ENCODE measurements around the gene ELL3.

ELL3 gene

DNA sequence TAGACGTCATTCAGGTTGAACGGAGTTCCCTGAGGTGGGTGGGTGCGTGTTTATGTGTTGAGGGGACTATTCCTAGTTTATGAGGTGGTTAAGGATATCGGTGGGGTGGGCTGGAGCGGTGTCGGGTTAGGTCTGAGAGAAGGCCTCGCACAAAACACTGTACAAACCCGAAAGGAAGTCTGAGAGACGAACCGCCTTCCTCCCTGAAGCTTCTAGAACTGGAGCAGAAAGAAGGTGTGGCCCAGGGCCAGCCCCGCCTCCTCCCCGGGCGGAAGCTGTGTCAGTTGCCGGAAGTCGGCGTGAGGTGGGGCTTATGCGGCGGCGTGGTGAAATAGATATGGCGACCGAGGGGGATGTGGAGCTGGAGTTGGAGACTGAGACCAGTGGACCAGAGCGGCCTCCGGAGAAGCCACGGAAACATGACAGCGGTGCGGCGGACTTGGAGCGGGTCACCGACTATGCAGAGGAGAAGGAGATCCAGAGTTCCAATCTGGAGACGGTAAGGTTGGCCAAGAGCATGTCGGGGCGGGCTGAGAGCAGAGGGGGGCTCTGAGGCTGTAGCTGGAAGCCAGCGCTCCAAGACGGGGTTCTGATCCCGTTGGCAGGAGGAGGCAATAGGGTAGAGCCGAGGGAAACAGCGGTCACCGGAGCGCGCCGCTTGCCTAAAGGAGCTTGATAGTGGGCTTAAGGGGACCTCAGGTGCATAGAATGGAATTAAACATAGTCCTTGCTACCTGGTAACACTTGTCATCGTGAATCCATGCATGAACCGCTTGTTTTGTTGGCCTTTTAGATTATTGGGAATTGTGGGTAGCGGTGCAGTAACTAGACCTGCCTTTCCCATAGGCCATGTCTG lies 23.7 kb upstream of the ELL3 start, which contains the start of gene HYPK:
TSS of gene HYPK (plus strand) at position 314 of the 856 bp plus-strand sequence. CDS start at position 338, 24 bp downstream.
- Histone ChIP-seq H3K27me3 (ENCODE audit: control insufficient read depth, insufficient read depth, low read length) (no peaks in the 10 kb centered on the region), H3K4me3 (ENCODE audit: low read depth, low read length) (peak within 1 kb of the TSS; percentile 92), H3K9me3 (ENCODE audit: control insufficient read depth, insufficient read depth, low read depth, low read length) (no peaks in the 10 kb centered on the region), H3K27ac (ENCODE audit: low read depth, low read length) (peak within 1 kb of the TSS; percentile 48; the same call in 1 of the 2 replicates), H3K4me1 (ENCODE audit: control insufficient read depth, insufficient read depth, low read length) (peaks cover 26% of the 10 kb centered on the region), H3K9ac (ENCODE audit: low read length) (peak within 1 kb of the TSS; percentile 83), H3K36me3 (ENCODE audit: control insufficient read depth, insufficient read depth, low read length) (peaks cover 66% of the 10 kb centered on the region)

DNA sequence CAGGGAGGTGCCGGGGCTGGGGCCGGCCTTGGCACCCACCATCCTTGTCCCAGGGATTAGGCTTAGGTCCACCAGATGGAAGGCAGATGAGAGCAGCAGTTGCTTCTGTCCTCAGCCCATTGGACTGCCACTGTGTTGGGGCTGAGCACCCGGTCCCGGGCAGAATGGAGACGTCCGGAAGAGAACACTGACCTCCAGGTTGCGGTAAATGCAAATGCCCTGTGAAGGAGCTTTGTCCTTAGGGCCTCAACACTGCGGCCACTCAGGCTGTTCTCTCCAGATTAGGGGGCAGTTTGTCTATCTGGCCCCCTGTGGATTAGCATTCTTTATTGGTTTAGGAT lies 23.1 kb upstream of the ELL3 start, which contains the start of gene SERINC4:
TSS of gene SERINC4 (minus strand) at position 276 of the 341 bp plus-strand sequence. CDS start at position 42, 234 bp downstream.
- H3K9ac ChIP-seq (ENCODE audit: low read length): peak within 1 kb of the TSS; percentile 83
- H3K4me3 ChIP-seq (ENCODE audit: low read depth, low read length): peak within 1 kb of the TSS; percentile 92
- H3K27ac ChIP-seq (ENCODE audit: low read depth, low read length): peak within 1 kb of the TSS; percentile 48; the same call in 1 of the 2 replicates
- no peaks in the 10 kb centered on the region for H3K9me3 ChIP-seq (ENCODE audit: control insufficient read depth, insufficient read depth, low read depth, low read length)
- no peaks in the 10 kb centered on the region for H3K27me3 ChIP-seq (ENCODE audit: control insufficient read depth, insufficient read depth, low read length)
- peaks cover 66% of the 10 kb centered on the region for H3K36me3 ChIP-seq (ENCODE audit: control insufficient read depth, insufficient read depth, low read length)
- H3K4me1 ChIP-seq (ENCODE audit: control insufficient read depth, insufficient read depth, low read length): peaks cover 32% of the 10 kb centered on the region

DNA sequence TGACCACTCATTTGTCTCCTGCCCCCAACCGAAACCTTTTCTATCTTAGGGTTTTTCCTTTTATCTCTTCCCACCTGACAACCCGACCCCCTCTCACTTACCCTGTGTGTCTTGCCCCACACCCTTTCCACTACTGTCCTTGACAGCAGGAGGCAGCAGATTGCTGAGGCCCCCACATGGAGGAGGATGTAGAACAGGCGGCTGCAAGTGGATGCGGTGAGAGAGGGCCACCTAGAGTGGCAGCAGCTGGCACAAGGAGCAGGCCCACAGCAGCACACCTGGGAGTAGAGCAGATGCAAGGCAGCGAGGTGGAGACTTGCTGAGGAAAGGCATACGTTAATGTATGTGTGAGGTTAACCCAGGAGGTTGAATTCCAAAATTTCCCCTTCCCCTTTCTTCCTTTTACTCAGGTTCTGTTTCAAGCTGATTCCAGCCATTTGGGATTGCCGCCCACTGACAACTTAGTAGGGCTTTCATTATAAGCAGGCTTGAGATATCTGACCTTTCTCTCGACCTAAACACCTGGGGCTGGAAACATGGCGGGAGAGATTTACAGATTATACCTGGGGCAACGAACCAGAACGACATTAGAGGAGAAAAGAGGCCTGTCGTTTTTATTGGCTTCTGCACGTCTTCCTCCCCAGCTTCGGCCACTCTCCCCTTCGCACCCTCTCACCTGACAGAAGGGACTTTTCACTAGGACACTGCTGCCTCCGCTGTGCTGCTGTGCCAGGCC lies 22.6 kb upstream of the ELL3 start:
- H3K9ac ChIP-seq (ENCODE audit: low read length): peak overlapping the region; percentile 48
- no peaks in the 10 kb centered on the region for H3K27me3 ChIP-seq (ENCODE audit: control insufficient read depth, insufficient read depth, low read length)
- no peaks in the 10 kb centered on the region for H3K9me3 ChIP-seq (ENCODE audit: control insufficient read depth, insufficient read depth, low read depth, low read length)
- H3K4me3 ChIP-seq (ENCODE audit: low read depth, low read length): no peak overlapping the region
- peaks cover 66% of the 10 kb centered on the region for H3K36me3 ChIP-seq (ENCODE audit: control insufficient read depth, insufficient read depth, low read length)
- peaks cover 38% of the 10 kb centered on the region for H3K4me1 ChIP-seq (ENCODE audit: control insufficient read depth, insufficient read depth, low read length)
- peak overlapping the region; percentile 48; the same call in 1 of the 2 replicates for H3K27ac ChIP-seq (ENCODE audit: low read depth, low read length)

DNA sequence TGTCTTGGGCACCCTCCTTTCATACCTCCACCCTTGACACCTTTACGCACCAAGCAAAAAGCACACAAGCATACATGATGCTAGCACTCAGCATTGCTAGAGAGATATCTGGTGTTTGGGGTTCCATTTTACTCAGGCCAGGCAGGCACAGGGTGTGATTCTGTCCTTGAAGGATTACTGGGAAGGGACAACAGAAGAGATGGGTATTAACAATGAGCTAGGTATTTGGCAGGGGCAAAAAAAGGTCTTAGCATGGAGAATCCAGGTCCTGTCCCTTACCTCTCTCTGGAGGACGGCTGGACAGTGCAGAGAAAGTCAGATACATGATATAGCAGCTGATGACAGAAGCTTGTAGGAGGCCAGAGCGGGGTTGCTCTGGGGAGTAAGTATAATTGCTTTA lies 19.8 kb upstream of the ELL3 start:
- no peak overlapping the region for H3K4me3 ChIP-seq (ENCODE audit: low read depth, low read length)
- H3K4me1 ChIP-seq (ENCODE audit: control insufficient read depth, insufficient read depth, low read length): peaks cover 48% of the 10 kb centered on the region
- no peak overlapping the region for H3K27ac ChIP-seq (ENCODE audit: low read depth, low read length)
- H3K36me3 ChIP-seq (ENCODE audit: control insufficient read depth, insufficient read depth, low read length): peaks cover 60% of the 10 kb centered on the region
- no peaks in the 10 kb centered on the region for H3K27me3 ChIP-seq (ENCODE audit: control insufficient read depth, insufficient read depth, low read length)
- no peak overlapping the region for H3K9ac ChIP-seq (ENCODE audit: low read length)
- H3K9me3 ChIP-seq (ENCODE audit: control insufficient read depth, insufficient read depth, low read depth, low read length): no peaks in the 10 kb centered on the region

DNA sequence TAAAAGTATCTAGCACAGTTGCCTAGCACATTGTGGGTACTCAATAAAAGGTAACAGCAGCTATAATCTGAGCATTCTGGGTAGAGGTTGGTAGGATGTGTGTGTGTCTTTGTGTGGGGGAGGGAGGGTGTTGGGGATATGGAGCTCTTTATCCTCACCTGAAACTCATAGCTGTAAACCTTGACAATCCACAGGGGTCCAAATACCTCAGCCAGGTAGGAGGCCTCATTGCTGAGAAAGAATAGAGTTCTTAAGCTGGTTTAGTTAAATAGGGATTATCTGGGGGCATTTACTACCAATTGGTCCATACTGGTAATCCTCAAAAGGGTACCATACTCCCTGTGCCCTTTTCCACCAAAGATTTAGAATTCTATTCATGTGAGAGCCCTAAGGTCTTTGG lies 19.2 kb upstream of the ELL3 start:
- Histone ChIP-seq H3K4me1 (ENCODE audit: control insufficient read depth, insufficient read depth, low read length) (peaks cover 47% of the 10 kb centered on the region), H3K36me3 (ENCODE audit: control insufficient read depth, insufficient read depth, low read length) (peaks cover 58% of the 10 kb centered on the region), H3K9ac (ENCODE audit: low read length) (no peak overlapping the region), H3K27me3 (ENCODE audit: control insufficient read depth, insufficient read depth, low read length) (no peaks in the 10 kb centered on the region), H3K27ac (ENCODE audit: low read depth, low read length) (no peak overlapping the region), H3K4me3 (ENCODE audit: low read depth, low read length) (no peak overlapping the region), H3K9me3 (ENCODE audit: control insufficient read depth, insufficient read depth, low read depth, low read length) (no peaks in the 10 kb centered on the region)

DNA sequence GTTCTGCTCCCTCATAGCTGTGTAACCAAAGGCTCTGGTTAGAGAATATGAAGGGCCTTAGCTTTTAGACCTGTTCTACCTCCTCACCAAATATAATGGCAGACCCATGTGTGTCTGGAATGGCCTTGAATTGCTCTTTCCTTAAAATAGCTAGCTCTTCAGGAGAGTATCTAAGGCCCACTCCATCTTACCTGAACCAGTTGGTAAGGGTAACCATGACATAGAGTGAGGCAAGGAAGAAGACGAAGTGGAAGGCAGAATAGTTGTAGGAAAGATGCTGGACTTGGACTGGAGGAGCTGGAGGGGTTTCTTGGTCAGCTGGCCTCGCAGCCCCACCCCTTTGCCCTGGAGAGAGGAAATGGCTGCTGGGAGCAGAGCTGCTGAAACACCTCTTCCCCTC lies 18.4 kb upstream of the ELL3 start:
- Histone ChIP-seq H3K9me3 (ENCODE audit: control insufficient read depth, insufficient read depth, low read depth, low read length) (no peaks in the 10 kb centered on the region), H3K4me1 (ENCODE audit: control insufficient read depth, insufficient read depth, low read length) (peaks cover 47% of the 10 kb centered on the region), H3K9ac (ENCODE audit: low read length) (no peak overlapping the region), H3K4me3 (ENCODE audit: low read depth, low read length) (no peak overlapping the region), H3K27ac (ENCODE audit: low read depth, low read length) (no peak overlapping the region; the same call in 1 of the 2 replicates), H3K27me3 (ENCODE audit: control insufficient read depth, insufficient read depth, low read length) (no peaks in the 10 kb centered on the region), H3K36me3 (ENCODE audit: control insufficient read depth, insufficient read depth, low read length) (peaks cover 58% of the 10 kb centered on the region)

DNA sequence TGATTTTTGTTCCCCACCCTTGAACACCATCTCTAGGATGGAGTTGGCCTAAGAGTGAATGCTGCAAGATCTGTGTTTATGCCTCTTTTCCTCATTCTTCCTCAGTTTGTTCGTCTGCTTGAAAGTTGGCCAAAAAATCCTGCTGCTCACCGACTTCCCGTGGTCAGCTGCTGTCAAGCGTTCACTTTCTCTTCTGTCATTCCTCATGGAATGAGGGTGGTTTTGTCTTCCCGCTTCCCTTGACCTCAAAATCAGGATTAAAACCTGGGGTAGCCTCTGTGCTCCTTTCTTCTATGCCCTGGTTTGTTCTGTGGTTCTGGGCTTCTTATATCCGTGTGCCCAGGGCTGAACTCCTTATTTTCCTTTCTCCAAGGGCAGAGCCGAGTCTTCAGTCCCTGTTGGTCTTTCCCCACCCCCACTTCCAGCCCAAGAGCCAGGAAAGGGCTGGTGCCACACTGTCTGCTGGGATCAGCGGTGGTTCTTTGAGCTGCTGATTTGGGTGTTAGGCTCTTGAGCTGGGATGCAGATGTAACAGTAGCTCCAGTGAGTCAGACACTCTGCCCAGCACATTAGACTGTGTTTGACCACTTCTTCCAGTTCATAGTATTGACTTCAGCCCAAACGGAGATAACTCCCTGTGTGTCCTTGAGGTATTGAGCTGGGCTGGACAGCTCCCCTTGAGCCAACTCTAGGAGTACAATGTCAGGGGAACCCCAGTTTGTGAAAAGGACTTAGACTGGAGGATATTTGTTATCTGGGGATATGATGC lies 17.7 kb upstream of the ELL3 start:
- H3K36me3 ChIP-seq (ENCODE audit: control insufficient read depth, insufficient read depth, low read length): peaks cover 52% of the 10 kb centered on the region
- H3K9ac ChIP-seq (ENCODE audit: low read length): peak overlapping the region; percentile 7
- H3K4me1 ChIP-seq (ENCODE audit: control insufficient read depth, insufficient read depth, low read length): peaks cover 39% of the 10 kb centered on the region
- H3K4me3 ChIP-seq (ENCODE audit: low read depth, low read length): peak overlapping the region; percentile 16; the same call in 1 of the 2 replicates
- H3K9me3 ChIP-seq (ENCODE audit: control insufficient read depth, insufficient read depth, low read depth, low read length): no peaks in the 10 kb centered on the region
- H3K27ac ChIP-seq (ENCODE audit: low read depth, low read length): no peak overlapping the region; the same call in 1 of the 2 replicates
- no peaks in the 10 kb centered on the region for H3K27me3 ChIP-seq (ENCODE audit: control insufficient read depth, insufficient read depth, low read length)

DNA sequence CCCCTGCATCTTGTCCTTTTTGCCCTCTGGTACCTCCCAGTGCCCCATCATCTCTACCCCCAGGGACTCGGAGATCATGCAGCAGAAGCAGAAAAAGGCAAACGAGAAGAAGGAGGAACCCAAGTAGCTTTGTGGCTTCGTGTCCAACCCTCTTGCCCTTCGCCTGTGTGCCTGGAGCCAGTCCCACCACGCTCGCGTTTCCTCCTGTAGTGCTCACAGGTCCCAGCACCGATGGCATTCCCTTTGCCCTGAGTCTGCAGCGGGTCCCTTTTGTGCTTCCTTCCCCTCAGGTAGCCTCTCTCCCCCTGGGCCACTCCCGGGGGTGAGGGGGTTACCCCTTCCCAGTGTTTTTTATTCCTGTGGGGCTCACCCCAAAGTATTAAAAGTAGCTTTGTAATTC lies 16.9 kb upstream of the ELL3 start:
- H3K4me1 ChIP-seq (ENCODE audit: control insufficient read depth, insufficient read depth, low read length): peaks cover 33% of the 10 kb centered on the region
- H3K36me3 ChIP-seq (ENCODE audit: control insufficient read depth, insufficient read depth, low read length): peaks cover 43% of the 10 kb centered on the region
- H3K4me3 ChIP-seq (ENCODE audit: low read depth, low read length): peak overlapping the region; percentile 83
- no peak overlapping the region for H3K27ac ChIP-seq (ENCODE audit: low read depth, low read length)
- H3K9me3 ChIP-seq (ENCODE audit: control insufficient read depth, insufficient read depth, low read depth, low read length): no peaks in the 10 kb centered on the region
- peak overlapping the region; percentile 94 for H3K9ac ChIP-seq (ENCODE audit: low read length)
- no peaks in the 10 kb centered on the region for H3K27me3 ChIP-seq (ENCODE audit: control insufficient read depth, insufficient read depth, low read length)

DNA sequence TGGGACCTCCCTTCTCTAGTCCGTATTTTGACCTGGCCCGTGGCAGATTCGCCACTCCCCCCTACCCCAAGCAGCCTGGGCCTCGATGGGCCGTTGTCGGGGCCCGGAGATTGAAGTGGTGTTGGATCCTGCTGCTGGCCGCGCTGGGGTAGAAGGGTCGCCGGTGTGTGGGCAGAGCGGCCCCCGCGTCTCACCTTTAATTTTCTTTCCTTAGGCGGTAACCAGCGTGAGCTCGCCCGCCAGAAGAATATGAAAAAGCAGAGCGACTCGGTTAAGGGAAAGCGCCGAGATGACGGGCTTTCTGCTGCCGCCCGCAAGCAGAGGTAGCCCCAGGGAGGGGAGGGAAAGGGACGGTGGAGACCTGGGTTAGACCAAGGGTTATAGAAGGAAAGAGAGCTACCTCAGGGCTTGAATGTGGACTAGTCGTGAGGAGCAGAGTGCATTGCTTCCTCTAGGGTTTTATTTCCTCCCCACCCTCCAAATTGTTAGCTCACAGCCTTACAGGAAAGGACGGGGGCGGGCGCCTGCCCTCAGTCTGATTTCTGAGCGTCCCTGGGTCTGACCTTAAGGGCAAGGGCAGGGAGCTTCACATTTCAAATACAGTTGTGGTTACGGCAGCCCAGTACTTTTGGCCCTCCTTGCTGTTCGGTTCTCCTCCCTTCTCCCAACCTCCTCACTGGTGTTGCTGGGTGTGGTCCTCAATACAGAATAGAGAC lies 16.2 kb upstream of the ELL3 start:
- peaks cover 33% of the 10 kb centered on the region for H3K4me1 ChIP-seq (ENCODE audit: control insufficient read depth, insufficient read depth, low read length)
- H3K27ac ChIP-seq (ENCODE audit: low read depth, low read length): peak overlapping the region; percentile 91
- peaks cover 40% of the 10 kb centered on the region for H3K36me3 ChIP-seq (ENCODE audit: control insufficient read depth, insufficient read depth, low read length)
- H3K27me3 ChIP-seq (ENCODE audit: control insufficient read depth, insufficient read depth, low read length): no peaks in the 10 kb centered on the region
- H3K4me3 ChIP-seq (ENCODE audit: low read depth, low read length): peak overlapping the region; percentile 83
- peak overlapping the region; percentile 94 for H3K9ac ChIP-seq (ENCODE audit: low read length)
- H3K9me3 ChIP-seq (ENCODE audit: control insufficient read depth, insufficient read depth, low read depth, low read length): no peaks in the 10 kb centered on the region

Data from HUES6 (cell line).